Right lobe of liver (tissue), 6 donors: ENCODE data around the gene MRPS31. TPM values are rescaled to one million over a fixed set of nuclear protein-coding genes. Genes with fewer than 3 reads are reported as not detected.
A peak's percentile ranks its signal among the peaks of the same experiment; 100 is the strongest.

Experiments
- ATAC-seq, 4 donors: fragments of 200-7000 bp; cut with Tn5 transposase; one replicate each; pipeline ENCODE4 v1.9.1; 2020; ENCODE audit warnings: mild to moderate bottlenecking in 4 of 4, moderate library complexity in 4 of 4
- DNase-seq, 3 donors: peaks; one replicate each; pipeline ENCODE4 v3.0.0-alpha.2; 2020
- H3K27ac ChIP-seq, 3 donors: fragments of 200-600 bp; one replicate each; pipeline ENCODE4 v1.8.0; 2022
- H3K27me3 ChIP-seq, 2 donors: fragments of 200-600 bp; one replicate each; pipeline ENCODE4 v1.8.0; 2022
- H3K36me3 ChIP-seq, 4 donors: fragments of 200-600 bp; sonication (generic) in 1 of 4; one replicate each; pipeline versions ENCODE4 v1.5.1 to v1.8.0; 2017 to 2022; ENCODE audit warnings: control low read depth in 1 of 4
- H3K4me1 ChIP-seq, 4 donors: fragments of 200-600 bp; sonication (generic) in 1 of 4; one replicate each; pipeline versions ENCODE4 v1.5.1 to v1.8.0; 2017 to 2022; ENCODE audit warnings: control low read depth in 1 of 4
- H3K4me3 ChIP-seq, 3 donors: fragments of 200-600 bp; one replicate each; pipeline ENCODE4 v1.8.0; 2022
- H3K9me3 ChIP-seq, 4 donors: fragments of 200-600 bp; sonication (generic) in 1 of 4; one replicate each; pipeline versions ENCODE4 v1.5.1 to v1.8.0; 2017 to 2022; ENCODE audit warnings: control low read depth in 1 of 4
- CTCF ChIP-seq, 4 donors: fragments of 200-600 bp in 3 of 4; fragments of 450-650 bp in 1 of 4; IDR thresholded peaks; one replicate each; pipeline versions ENCODE4 v1.5.1 to v1.8.0; 2016 to 2022; ENCODE audit warnings: antibody characterized with exemption in 4 of 4, mild to moderate bottlenecking in 2 of 4
- POLR2A ChIP-seq: fragments of 450-650 bp; IDR thresholded peaks from one replicate; pipeline ENCODE4 v1.6.1; 2017; ENCODE audit warnings: antibody characterized with exemption, mild to moderate bottlenecking
- WGBS: methylation state at CpG from one replicate; pipeline ENCODE4 v1.1.6; 2018; ENCODE audit warnings: low coverage, low lambda C conversion rate; ENCODE audit not compliant: insufficient coverage; ENCODE audit errors: missing lambda C conversion rate; 5-methylcytosine and 5-hydroxymethylcytosine counted together
- intact Hi-C, 2 donors: fragments of 100-400 bp; cut with DNase I; formaldehyde crosslinking; loops; one replicate each; pipeline versions ENCODE4 v1.11.2 to v1.14.1; 2022
- total RNA-seq, 6 experiments: library from RNA; depleted of rRNA in 2 of 6; stranded (reverse); fragments of >200 nt in 2 of 6; fragmentation: NEBNext Ultra II Directional in 3 of 6; extraction: Animal tissue kit (Norgen Biotek cat#: 25700) in 3 of 6; gene quantifications; one replicate each; pipeline versions ENCODE4 v1.1.0 to v1.2.4, GENCODE V29; 2016 to 2023
- donor health status: DM: no; HTN: yes; CAD: no.
- donor health status: DM: no; HTN: no; CAD: no.
- donor health status: DM: no; HTN: no; CAD: no.
- donor health status: DM: no; HTN: yes; CAD: no.
- donor health status: DM: no; HTN: yes; CAD: no.

Gene MRPS31
- total RNA-seq, 6 experiments from 2014 or later: 13.6 to 24.3 (median 20.0) TPM

DNA sequence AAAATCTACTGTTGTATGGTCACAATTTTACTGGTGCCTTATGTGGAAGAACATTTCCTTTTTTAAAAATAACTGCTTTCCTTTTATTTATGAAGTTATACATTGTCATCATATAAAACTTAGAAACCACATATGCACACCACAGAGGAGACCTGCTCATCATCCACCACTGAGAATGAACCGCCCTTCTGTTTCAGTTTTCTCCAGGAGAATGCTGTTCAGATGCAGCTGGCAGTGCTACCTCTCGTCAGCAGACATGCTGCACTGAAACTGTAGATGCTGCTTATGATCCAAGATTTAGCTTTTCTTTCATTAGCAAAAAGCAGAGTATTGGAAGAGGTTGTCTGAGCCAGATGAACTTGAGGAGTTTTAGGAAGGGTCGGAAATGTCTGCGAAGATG is 28.5 kb upstream of the MRPS31 start:
- ATAC-seq (no peak), DNase-seq (no peak)
- no peaks in the 10 kb centered on the region for H3K9me3 ChIP-seq
- intact Hi-C loops: no loop called here
- no peak for TF ChIP-seq CTCF (IDR thresholded peaks at IDR 0.05)
- TF ChIP-seq POLR2A: no peak
- peaks cover 0 to 31% (median 1%) of the 10 kb centered on the region in 4 donors for H3K36me3 ChIP-seq
- no peaks in the 10 kb centered on the region for H3K27me3 ChIP-seq
- WGBS: 91% methylated on average over 4 of the region's 4 CpGs
- no peak overlapping the region for H3K4me3 ChIP-seq
- H3K4me1 ChIP-seq: peaks cover 0 to 80% (median 25%) of the 10 kb centered on the region in 4 donors
- H3K27ac ChIP-seq: peak overlapping the region; percentile 79 to 100 (median 100)

- peak in 1 of 3 donors; percentile 39 for DNase-seq
- peak overlapping the region in 1 of 3 donors; percentile 1 for H3K4me3 ChIP-seq
These were observed 27.4 kb upstream of the MRPS31 start for GRCh38 chr13:40798380-40798779.

GRCh38 chr13:40796649-40797048 is 25.7 kb upstream of the MRPS31 start:
- intact Hi-C loops: no loop called here
- WGBS: 83% methylated on average over 6 of the region's 6 CpGs
- Histone ChIP-seq H3K9me3 (no peaks in the 10 kb centered on the region), H3K36me3 (peaks cover 0 to 29% (median 1%) of the 10 kb centered on the region in 4 donors), H3K4me1 (peaks cover 0 to 82% (median 24%) of the 10 kb centered on the region in 4 donors), H3K27me3 (no peaks in the 10 kb centered on the region), H3K4me3 (no peak overlapping the region), H3K27ac (peak overlapping the region; percentile 22 to 100 (median 100))
- TF ChIP-seq POLR2A: no peak
- ATAC-seq: no peak
- DNase-seq: no peak

More at GRCh38 chr13:40798380-40798779, 27.4 kb upstream of the MRPS31 start:
- Histone ChIP-seq H3K9me3 (no peaks in the 10 kb centered on the region), H3K27me3 (no peaks in the 10 kb centered on the region), H3K27ac (peak overlapping the region; percentile 79 to 100 (median 100)), H3K4me1 (peaks cover 0 to 80% (median 28%) of the 10 kb centered on the region in 4 donors), H3K36me3 (peaks cover 0 to 28% (median 1%) of the 10 kb centered on the region in 4 donors)
- peak; percentile 27 to 60 (median 54) for ATAC-seq
- TF ChIP-seq POLR2A: peak; percentile 37
- TF ChIP-seq CTCF (IDR thresholded peaks at IDR 0.05): no peak
- WGBS: 17% methylated on average over 9 of the region's 9 CpGs
- intact Hi-C loops: no loop called here

DNA sequence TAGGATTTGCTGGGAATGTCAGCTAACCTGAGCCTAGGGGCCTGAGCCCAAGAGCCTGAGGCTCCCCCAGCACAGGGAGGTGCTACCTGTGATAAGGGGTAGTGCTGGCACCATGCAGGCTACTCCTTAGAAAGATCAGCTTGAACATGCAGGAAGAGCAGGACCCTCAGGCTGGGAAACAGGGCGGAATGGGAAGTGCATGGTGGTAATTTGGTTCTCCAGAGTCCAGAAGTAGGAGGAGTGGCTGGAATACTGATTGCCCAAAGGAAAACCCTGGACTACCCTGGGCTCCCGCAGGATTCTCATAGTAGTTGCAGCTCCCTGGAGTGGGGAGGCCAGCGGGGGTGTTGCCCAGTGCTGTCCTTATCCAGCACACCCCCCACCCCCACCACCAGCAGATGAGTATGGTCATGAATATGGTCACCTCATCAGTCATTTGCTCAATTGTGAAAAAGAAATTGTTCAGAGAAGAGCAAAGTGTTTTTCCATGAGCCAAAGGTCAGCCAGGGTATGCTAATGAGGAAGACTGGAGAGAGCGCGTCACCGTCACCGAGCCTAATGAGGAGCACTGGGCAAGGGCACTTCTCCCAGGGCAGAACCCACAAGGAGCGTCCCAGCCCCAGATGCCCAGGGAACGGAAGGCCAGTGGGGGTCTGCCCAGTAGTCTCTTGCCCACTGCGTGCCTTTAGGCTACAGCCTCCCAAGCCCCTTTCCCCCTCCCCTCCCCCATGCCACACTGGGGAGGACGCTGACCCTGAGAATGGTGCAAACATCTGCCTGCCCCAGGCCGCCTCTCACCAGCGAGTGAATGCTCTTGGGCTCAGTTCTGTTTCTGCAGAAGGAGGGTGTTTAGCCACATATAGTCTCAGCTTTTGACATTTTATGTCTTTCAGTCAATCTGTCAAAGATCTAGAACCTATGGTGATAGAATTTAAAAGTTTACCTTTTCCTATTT is 23.7 kb upstream of the MRPS31 start:
- Histone ChIP-seq H3K4me3 (peak overlapping the region in 1 of 3 donors; percentile 22), H3K36me3 (peaks cover 0 to 19% (median under 1%) of the 10 kb centered on the region in 4 donors)
- ATAC-seq: peak; percentile 63 to 80 (median 66)

More for the DNA sequence above, 23.7 kb upstream of the MRPS31 start:
- Histone ChIP-seq H3K27me3 (no peaks in the 10 kb centered on the region), H3K4me1 (peaks cover 0 to 65% (median 18%) of the 10 kb centered on the region in 4 donors), H3K27ac (peak overlapping the region; percentile 70 to 100 (median 100)), H3K9me3 (no peaks in the 10 kb centered on the region)
- 18% methylated on average over 6 of the region's 13 CpGs for WGBS
- no peak for TF ChIP-seq POLR2A
- no peak for TF ChIP-seq CTCF (IDR thresholded peaks at IDR 0.05)
- intact Hi-C loops: no loop called here
- peak; percentile 73 to 91 (median 86) for DNase-seq
